SU-DHL-6 (cell line): ENCODE measurements around the gene PER2.

Source experiments
- H2AFZ ChIP-seq: fragments of 200-600 bp; sonication (generic); 2 replicates; pipeline ENCODE4 v1.6.1; 2014; ENCODE audit warnings: low read depth, mild to moderate bottlenecking, moderate library complexity, mixed read lengths, antibody characterized with exemption, low read length; ENCODE audit not compliant: severe bottlenecking
- H3F3A ChIP-seq: fragments of 200-600 bp; shearing (Covaris generic); 2 replicates; pipeline ENCODE4 v1.6.0; 2016; ENCODE audit warnings: antibody characterized with exemption, mild to moderate bottlenecking; ENCODE audit not compliant: insufficient read depth
- H3K27ac ChIP-seq: fragments of 200-600 bp; sonication (generic); 2 replicates; pipeline ENCODE4 v1.5.1; 2016; ENCODE audit warnings: low read depth, mild to moderate bottlenecking, low read length, moderate library complexity, mixed read lengths
- H3K27me3 ChIP-seq: fragments of 200-600 bp; sonication (generic), shearing (Covaris generic); 2 replicates; pipeline ENCODE4 v1.6.0; 2014; ENCODE audit warnings: mild to moderate bottlenecking, low read length
- H3K36me3 ChIP-seq: fragments of 200-600 bp; sonication (generic); 2 replicates; pipeline ENCODE4 v1.6.1; 2014; ENCODE audit warnings: mild to moderate bottlenecking, low read length, mixed read lengths
- H3K4me2 ChIP-seq: fragments of 300-600, 200-600 bp; shearing (Covaris generic), sonication (generic); 2 replicates; pipeline ENCODE4 v1.6.0; 2014; ENCODE audit warnings: low read length, low read depth, mild to moderate bottlenecking; ENCODE audit not compliant: poor library complexity, severe bottlenecking
- H3K4me3 ChIP-seq: fragments of 200-600 bp; sonication (generic); 2 replicates; pipeline ENCODE4 v1.5.1; 2014; ENCODE audit warnings: antibody characterized with exemption, low read length, mild to moderate bottlenecking, mixed read lengths; ENCODE audit not compliant: insufficient read depth, poor library complexity, severe bottlenecking
- H3K79me2 ChIP-seq: fragments of 200-600 bp; sonication (generic); 2 replicates; pipeline ENCODE4 v1.6.1; 2014; ENCODE audit warnings: mild to moderate bottlenecking, low read length, moderate library complexity; ENCODE audit not compliant: insufficient read depth
- H3K9ac ChIP-seq: fragments of 200-600 bp; sonication (generic); 2 replicates; pipeline ENCODE4 v1.7.0; 2014; ENCODE audit warnings: mild to moderate bottlenecking, low read length
- H3K9me2 ChIP-seq: fragments of 200-600 bp; sonication (generic); replicated peaks from 2 replicates; pipeline ENCODE4 v1.6.1; 2014; ENCODE audit warnings: low read length; ENCODE audit not compliant: insufficient read depth
- H3K9me3 ChIP-seq: fragments of 200-600 bp; sonication (generic); 2 replicates; pipeline ENCODE4 v1.6.1; 2014; ENCODE audit warnings: low read length, mixed read lengths; ENCODE audit not compliant: insufficient read depth
- H4K20me1 ChIP-seq: fragments of 200-600 bp; sonication (generic); 2 replicates; pipeline ENCODE4 v1.6.1; 2014; ENCODE audit warnings: low read depth, mild to moderate bottlenecking, antibody characterized with exemption, low read length, moderate library complexity, mixed read lengths
- EZH2phosphoT487 ChIP-seq: fragments of 200-600 bp; sonication (generic), shearing (Covaris generic); conservative IDR thresholded peaks from 2 replicates; pipeline ENCODE4 v1.6.1; 2018; ENCODE audit warnings: mild to moderate bottlenecking, antibody characterized with exemption, low read length, moderate library complexity, mixed read lengths
- TF ChIP-seq, protein P1 (sequence below): fragments of 200-600 bp; sonication (generic); IDR thresholded peaks from one replicate; pipeline ENCODE4 v1.5.1; 2017; ENCODE audit warnings: antibody characterized with exemption, mild to moderate bottlenecking, low read length, moderate library complexity; ENCODE audit not compliant: insufficient read depth, poor library complexity, severe bottlenecking

PER2 gene

DNA sequence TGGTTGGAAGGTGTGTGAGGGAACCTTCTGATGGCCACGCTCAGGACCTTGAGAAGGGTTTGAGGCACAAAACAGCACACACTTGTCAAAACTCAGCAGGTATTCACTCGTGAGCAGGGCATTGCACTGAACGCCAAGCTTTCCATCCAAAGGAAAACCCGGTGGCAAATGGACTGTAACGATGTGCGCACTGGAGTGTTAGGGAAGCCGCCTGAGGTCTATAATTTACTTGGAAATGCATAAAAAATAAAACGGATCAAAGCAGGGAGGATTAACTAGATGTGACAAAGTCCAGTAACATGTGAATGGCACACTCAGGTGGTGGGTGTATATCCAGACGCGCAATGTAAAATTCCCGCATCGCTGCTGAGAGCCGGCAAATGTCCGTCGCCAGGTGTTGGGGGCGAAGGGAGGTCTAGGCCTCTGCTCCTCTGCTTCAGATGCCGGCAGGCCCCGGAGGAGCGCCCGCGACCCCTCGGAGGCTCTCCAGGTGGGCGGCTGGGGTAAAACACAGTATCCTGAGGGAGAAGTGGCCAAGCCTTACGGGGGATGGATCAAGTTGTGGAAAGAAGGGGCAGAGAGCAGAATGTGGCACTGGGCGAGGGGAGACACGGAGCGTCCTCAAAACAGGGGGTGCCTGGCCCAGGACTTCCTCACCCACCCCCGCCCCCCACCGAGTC lies 63.9 kb downstream of the PER2 start:
- Histone ChIP-seq H3K4me2 (no peak overlapping the region), H3K27ac (no peak overlapping the region), H2AFZ (no peak overlapping the region), H3K9me3 (no peaks in the 10 kb centered on the region), H3K9me2 (no peaks in the 10 kb centered on the region), H3K9ac (no peak overlapping the region), H3K36me3 (no peaks in the 10 kb centered on the region), H3K27me3 (no peaks in the 10 kb centered on the region), H4K20me1 (no peaks in the 10 kb centered on the region), H3K79me2 (no peaks in the 10 kb centered on the region), H3K4me3 (no peak overlapping the region), H3F3A (no peaks in the 10 kb centered on the region)
- TF ChIP-seq, protein P1, sequence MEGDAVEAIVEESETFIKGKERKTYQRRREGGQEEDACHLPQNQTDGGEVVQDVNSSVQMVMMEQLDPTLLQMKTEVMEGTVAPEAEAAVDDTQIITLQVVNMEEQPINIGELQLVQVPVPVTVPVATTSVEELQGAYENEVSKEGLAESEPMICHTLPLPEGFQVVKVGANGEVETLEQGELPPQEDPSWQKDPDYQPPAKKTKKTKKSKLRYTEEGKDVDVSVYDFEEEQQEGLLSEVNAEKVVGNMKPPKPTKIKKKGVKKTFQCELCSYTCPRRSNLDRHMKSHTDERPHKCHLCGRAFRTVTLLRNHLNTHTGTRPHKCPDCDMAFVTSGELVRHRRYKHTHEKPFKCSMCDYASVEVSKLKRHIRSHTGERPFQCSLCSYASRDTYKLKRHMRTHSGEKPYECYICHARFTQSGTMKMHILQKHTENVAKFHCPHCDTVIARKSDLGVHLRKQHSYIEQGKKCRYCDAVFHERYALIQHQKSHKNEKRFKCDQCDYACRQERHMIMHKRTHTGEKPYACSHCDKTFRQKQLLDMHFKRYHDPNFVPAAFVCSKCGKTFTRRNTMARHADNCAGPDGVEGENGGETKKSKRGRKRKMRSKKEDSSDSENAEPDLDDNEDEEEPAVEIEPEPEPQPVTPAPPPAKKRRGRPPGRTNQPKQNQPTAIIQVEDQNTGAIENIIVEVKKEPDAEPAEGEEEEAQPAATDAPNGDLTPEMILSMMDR = no peak
- no peak for TF ChIP-seq EZH2phosphoT487

DNA sequence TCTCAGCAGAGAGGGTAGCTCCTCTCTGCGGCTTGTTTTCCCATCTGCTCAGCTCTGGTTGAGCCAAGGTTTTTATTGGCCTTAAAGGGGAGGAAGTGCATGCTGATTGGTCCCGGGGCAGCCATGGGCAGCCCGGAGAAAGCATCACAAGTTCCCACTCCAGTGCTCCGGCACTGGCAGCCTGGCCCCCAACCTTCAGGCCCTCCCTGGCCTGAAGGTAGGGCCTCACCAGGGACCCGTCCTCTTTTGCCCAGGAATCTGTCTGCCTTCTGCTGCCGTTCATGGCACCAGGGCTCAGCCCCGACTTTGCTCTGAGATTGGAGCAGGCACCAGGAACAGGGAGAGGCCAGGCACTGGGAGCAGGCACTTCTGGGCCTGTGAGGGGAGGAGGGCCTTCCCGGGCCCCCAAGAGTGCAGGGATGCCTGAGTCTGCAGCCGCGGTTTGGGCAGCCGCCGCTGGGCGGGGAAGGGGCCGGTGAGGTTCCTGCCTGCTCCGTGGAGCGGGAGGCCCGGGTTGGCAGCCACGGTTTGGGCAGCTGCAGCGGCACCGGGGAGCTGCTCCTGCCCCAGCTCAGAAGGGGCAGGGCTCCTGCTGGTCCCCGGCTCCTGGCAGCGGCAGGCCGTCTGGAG lies 67.4 kb downstream of the PER2 start:
- Histone ChIP-seq H3K9ac (no peak overlapping the region), H2AFZ (no peak overlapping the region), H4K20me1 (no peaks in the 10 kb centered on the region), H3K9me2 (no peaks in the 10 kb centered on the region), H3K27ac (no peak overlapping the region), H3K27me3 (no peaks in the 10 kb centered on the region), H3K36me3 (no peaks in the 10 kb centered on the region), H3K79me2 (no peaks in the 10 kb centered on the region), H3K9me3 (no peaks in the 10 kb centered on the region), H3K4me3 (no peak overlapping the region), H3K4me2 (no peak overlapping the region), H3F3A (no peaks in the 10 kb centered on the region)
- TF ChIP-seq, protein P1 = no peak
- TF ChIP-seq EZH2phosphoT487 = no peak

DNA sequence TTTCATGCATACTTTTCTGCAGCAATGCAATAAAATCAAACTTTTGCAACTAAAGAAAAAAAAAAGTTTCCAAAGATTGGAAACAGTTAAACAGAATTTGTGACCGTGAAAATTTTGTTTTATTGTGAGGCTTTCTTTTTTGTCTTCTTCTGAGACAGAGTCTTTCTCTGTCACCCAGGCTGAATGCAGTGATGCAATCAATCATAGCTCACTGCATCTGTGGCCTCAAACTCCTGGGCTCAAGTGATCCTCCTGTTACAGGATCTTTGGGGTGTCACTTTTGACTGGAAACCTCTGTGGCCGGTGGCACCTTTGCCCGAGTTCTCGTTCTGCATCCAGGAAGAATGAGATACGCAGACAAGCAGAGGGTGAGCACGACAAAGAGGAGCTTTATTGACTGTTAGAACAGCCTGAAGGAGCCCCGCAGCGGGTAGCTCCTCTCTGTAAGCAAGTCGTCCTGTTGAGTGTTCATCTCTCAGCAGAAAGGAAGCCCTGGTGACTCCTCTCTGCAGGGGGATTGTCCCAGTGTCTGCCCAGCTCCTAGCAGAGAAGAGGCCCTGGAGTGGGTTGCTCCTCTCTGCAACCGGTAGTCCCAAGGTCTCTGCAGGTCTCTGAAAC lies 68.0 kb downstream of the PER2 start:
- Histone ChIP-seq H3K9me2 (no peaks in the 10 kb centered on the region), H3F3A (no peaks in the 10 kb centered on the region), H4K20me1 (no peaks in the 10 kb centered on the region), H3K9me3 (no peaks in the 10 kb centered on the region), H3K36me3 (no peaks in the 10 kb centered on the region), H3K9ac (no peak overlapping the region), H3K79me2 (no peaks in the 10 kb centered on the region), H3K27ac (no peak overlapping the region), H3K4me2 (no peak overlapping the region), H2AFZ (no peak overlapping the region), H3K27me3 (no peaks in the 10 kb centered on the region), H3K4me3 (no peak overlapping the region)
- TF ChIP-seq, protein P1 = no peak
- no peak for TF ChIP-seq EZH2phosphoT487
